ENCODE data around the gene FUT8.
"Not testable (repeated sequence)": the region's sequence is repeated elsewhere in the genome, so short reads cannot be mapped to it uniquely, and the experiment has no call there.

The FUT8 gene

GRCh38 chr14:65620195-65620594 lies 207.7 kb downstream of the FUT8 start:
- Histone ChIP-seq H3K9me3 (ENCODE audit: control insufficient read depth in 2 of 2, low read length in 2 of 2) (no peaks in the 10 kb centered on the region), H3K27ac (ENCODE audit: low read length) (no peak overlapping the region), H3K27me3 (ENCODE audit: control insufficient read depth in 1 of 2, insufficient read depth in 2 of 2, low read length in 2 of 2) (no peaks in the 10 kb centered on the region), H3K4me3 (ENCODE audit: low read length in 2 of 2) (no peak overlapping the region), H3K4me1 (ENCODE audit: control insufficient read depth, insufficient read depth, low read length) (no peaks in the 10 kb centered on the region), H3K9ac (ENCODE audit: low read length in 2 of 2) (no peak overlapping the region), H3K36me3 (ENCODE audit: control insufficient read depth in 2 of 2, insufficient read depth in 2 of 2, low read length in 2 of 2) (no peaks in the 10 kb centered on the region)

GRCh38 chr14:65622703-65623102 lies 210.2 kb downstream of the FUT8 start:
- H3K4me3 ChIP-seq (ENCODE audit: low read length in 2 of 2): no peak overlapping the region
- no peak overlapping the region for H3K9ac ChIP-seq (ENCODE audit: low read length in 2 of 2)
- no peak overlapping the region for H3K27ac ChIP-seq (ENCODE audit: low read length)
- no peaks in the 10 kb centered on the region for H3K4me1 ChIP-seq (ENCODE audit: control insufficient read depth, insufficient read depth, low read length)
- no peaks in the 10 kb centered on the region for H3K36me3 ChIP-seq (ENCODE audit: control insufficient read depth in 2 of 2, insufficient read depth in 2 of 2, low read length in 2 of 2)
- no peaks in the 10 kb centered on the region for H3K9me3 ChIP-seq (ENCODE audit: control insufficient read depth in 2 of 2, low read length in 2 of 2)
- H3K27me3 ChIP-seq (ENCODE audit: control insufficient read depth in 1 of 2, insufficient read depth in 2 of 2, low read length in 2 of 2): no peaks in the 10 kb centered on the region

- no peak overlapping the region for H3K27ac ChIP-seq (ENCODE audit: low read length)
- no peaks in the 10 kb centered on the region for H3K9me3 ChIP-seq (ENCODE audit: control insufficient read depth in 2 of 2, low read length in 2 of 2)
Measured at GRCh38 chr14:65623759-65624158, 211.2 kb downstream of the FUT8 start.

GRCh38 chr14:65627315-65627714 lies 214.8 kb downstream of the FUT8 start:
- Histone ChIP-seq H3K27me3 (ENCODE audit: control insufficient read depth in 1 of 2, insufficient read depth in 2 of 2, low read length in 2 of 2) (no peaks in the 10 kb centered on the region), H3K27ac (ENCODE audit: low read length) (no peak overlapping the region), H3K36me3 (ENCODE audit: control insufficient read depth in 2 of 2, insufficient read depth in 2 of 2, low read length in 2 of 2) (peaks cover 0 to 8% of the 10 kb centered on the region in 2 donors), H3K9me3 (ENCODE audit: control insufficient read depth in 2 of 2, low read length in 2 of 2) (no peaks in the 10 kb centered on the region), H3K9ac (ENCODE audit: low read length in 2 of 2) (no peak overlapping the region), H3K4me1 (ENCODE audit: control insufficient read depth, insufficient read depth, low read length) (no peaks in the 10 kb centered on the region), H3K4me3 (ENCODE audit: low read length in 2 of 2) (no peak overlapping the region)

More at GRCh38 chr14:65623759-65624158, 211.2 kb downstream of the FUT8 start:
- H3K4me1 ChIP-seq (ENCODE audit: control insufficient read depth, insufficient read depth, low read length): no peaks in the 10 kb centered on the region
- H3K27me3 ChIP-seq (ENCODE audit: control insufficient read depth in 1 of 2, insufficient read depth in 2 of 2, low read length in 2 of 2): no peaks in the 10 kb centered on the region
- no peak overlapping the region for H3K9ac ChIP-seq (ENCODE audit: low read length in 2 of 2)
- no peaks in the 10 kb centered on the region for H3K36me3 ChIP-seq (ENCODE audit: control insufficient read depth in 2 of 2, insufficient read depth in 2 of 2, low read length in 2 of 2)
- H3K4me3 ChIP-seq (ENCODE audit: low read length in 2 of 2): no peak overlapping the region

GRCh38 chr14:65628664-65629063 lies 216.1 kb downstream of the FUT8 start:
- H3K4me1 ChIP-seq (ENCODE audit: control insufficient read depth, insufficient read depth, low read length): no peaks in the 10 kb centered on the region
- no peak overlapping the region for H3K27ac ChIP-seq (ENCODE audit: low read length)
- H3K9me3 ChIP-seq (ENCODE audit: control insufficient read depth in 2 of 2, low read length in 2 of 2): no peaks in the 10 kb centered on the region
- H3K36me3 ChIP-seq (ENCODE audit: control insufficient read depth in 2 of 2, insufficient read depth in 2 of 2, low read length in 2 of 2): peaks cover 0 to 8% of the 10 kb centered on the region in 2 donors
- no peak overlapping the region for H3K4me3 ChIP-seq (ENCODE audit: low read length in 2 of 2)
- no peak overlapping the region for H3K9ac ChIP-seq (ENCODE audit: low read length in 2 of 2)
- no peaks in the 10 kb centered on the region for H3K27me3 ChIP-seq (ENCODE audit: control insufficient read depth in 1 of 2, insufficient read depth in 2 of 2, low read length in 2 of 2)

GRCh38 chr14:65631040-65631439 lies 218.5 kb downstream of the FUT8 start:
- H3K4me1 ChIP-seq (ENCODE audit: control insufficient read depth, insufficient read depth, low read length): no peaks in the 10 kb centered on the region
- H3K4me3 ChIP-seq (ENCODE audit: low read length in 2 of 2): no peak overlapping the region

GRCh38 chr14:65632487-65632886 lies 220.0 kb downstream of the FUT8 start:
- Histone ChIP-seq H3K27me3 (ENCODE audit: control insufficient read depth in 1 of 2, insufficient read depth in 2 of 2, low read length in 2 of 2) (no peaks in the 10 kb centered on the region), H3K4me1 (ENCODE audit: control insufficient read depth, insufficient read depth, low read length) (no peaks in the 10 kb centered on the region), H3K9me3 (ENCODE audit: control insufficient read depth in 2 of 2, low read length in 2 of 2) (peaks cover 0 to 3% of the 10 kb centered on the region in 2 donors), H3K36me3 (ENCODE audit: control insufficient read depth in 2 of 2, insufficient read depth in 2 of 2, low read length in 2 of 2) (peaks cover 0 to 8% of the 10 kb centered on the region in 2 donors), H3K27ac (ENCODE audit: low read length) (no peak overlapping the region), H3K4me3 (ENCODE audit: low read length in 2 of 2) (no peak overlapping the region), H3K9ac (ENCODE audit: low read length in 2 of 2) (no peak overlapping the region)

More at GRCh38 chr14:65631040-65631439, 218.5 kb downstream of the FUT8 start:
- H3K36me3 ChIP-seq (ENCODE audit: control insufficient read depth in 2 of 2, insufficient read depth in 2 of 2, low read length in 2 of 2): peaks cover 0 to 8% of the 10 kb centered on the region in 2 donors
- no peak overlapping the region for H3K9ac ChIP-seq (ENCODE audit: low read length in 2 of 2)
- H3K27me3 ChIP-seq (ENCODE audit: control insufficient read depth in 1 of 2, insufficient read depth in 2 of 2, low read length in 2 of 2): no peaks in the 10 kb centered on the region
- peaks cover 0 to 3% of the 10 kb centered on the region in 2 donors for H3K9me3 ChIP-seq (ENCODE audit: control insufficient read depth in 2 of 2, low read length in 2 of 2)
- no peak overlapping the region for H3K27ac ChIP-seq (ENCODE audit: low read length)

- not testable (repeated sequence) for H3K36me3 ChIP-seq (ENCODE audit: control insufficient read depth in 2 of 2, insufficient read depth in 2 of 2, low read length in 2 of 2); H3K4me1 ChIP-seq (ENCODE audit: control insufficient read depth, insufficient read depth, low read length); H3K4me3 ChIP-seq (ENCODE audit: low read length in 2 of 2); H3K9ac ChIP-seq (ENCODE audit: low read length in 2 of 2); H3K27ac ChIP-seq (ENCODE audit: low read length); H3K9me3 ChIP-seq (ENCODE audit: control insufficient read depth in 2 of 2, low read length in 2 of 2); H3K27me3 ChIP-seq (ENCODE audit: control insufficient read depth in 1 of 2, insufficient read depth in 2 of 2, low read length in 2 of 2)
Measured at GRCh38 chr14:65633666-65634065, 221.1 kb downstream of the FUT8 start.

- H3K9ac ChIP-seq (ENCODE audit: low read length in 2 of 2): no peak overlapping the region
- H3K27me3 ChIP-seq (ENCODE audit: control insufficient read depth in 1 of 2, insufficient read depth in 2 of 2, low read length in 2 of 2): no peaks in the 10 kb centered on the region
- no peak overlapping the region for H3K27ac ChIP-seq (ENCODE audit: low read length)
- no peaks in the 10 kb centered on the region for H3K36me3 ChIP-seq (ENCODE audit: control insufficient read depth in 2 of 2, insufficient read depth in 2 of 2, low read length in 2 of 2)
- H3K4me1 ChIP-seq (ENCODE audit: control insufficient read depth, insufficient read depth, low read length): no peaks in the 10 kb centered on the region
- no peak overlapping the region for H3K4me3 ChIP-seq (ENCODE audit: low read length in 2 of 2)
- peaks cover 0 to 3% of the 10 kb centered on the region in 2 donors for H3K9me3 ChIP-seq (ENCODE audit: control insufficient read depth in 2 of 2, low read length in 2 of 2)
Measured at GRCh38 chr14:65637780-65638179, 225.2 kb downstream of the FUT8 start.

- no peak overlapping the region for H3K9ac ChIP-seq (ENCODE audit: low read length in 2 of 2)
- H3K36me3 ChIP-seq (ENCODE audit: control insufficient read depth in 2 of 2, insufficient read depth in 2 of 2, low read length in 2 of 2): no peaks in the 10 kb centered on the region
- peaks cover 0 to 3% of the 10 kb centered on the region in 2 donors for H3K9me3 ChIP-seq (ENCODE audit: control insufficient read depth in 2 of 2, low read length in 2 of 2)
- H3K4me1 ChIP-seq (ENCODE audit: control insufficient read depth, insufficient read depth, low read length): no peaks in the 10 kb centered on the region
- H3K27me3 ChIP-seq (ENCODE audit: control insufficient read depth in 1 of 2, insufficient read depth in 2 of 2, low read length in 2 of 2): no peaks in the 10 kb centered on the region
- no peak overlapping the region for H3K27ac ChIP-seq (ENCODE audit: low read length)
- no peak overlapping the region for H3K4me3 ChIP-seq (ENCODE audit: low read length in 2 of 2)
Measured at GRCh38 chr14:65639216-65639615, 226.7 kb downstream of the FUT8 start.

- H3K36me3 ChIP-seq (ENCODE audit: control insufficient read depth in 2 of 2, insufficient read depth in 2 of 2, low read length in 2 of 2): peaks cover 0 to 2% of the 10 kb centered on the region in 2 donors
- H3K27me3 ChIP-seq (ENCODE audit: control insufficient read depth in 1 of 2, insufficient read depth in 2 of 2, low read length in 2 of 2): no peaks in the 10 kb centered on the region
- H3K4me1 ChIP-seq (ENCODE audit: control insufficient read depth, insufficient read depth, low read length): no peaks in the 10 kb centered on the region
- H3K9me3 ChIP-seq (ENCODE audit: control insufficient read depth in 2 of 2, low read length in 2 of 2): no peaks in the 10 kb centered on the region
- no peak overlapping the region for H3K4me3 ChIP-seq (ENCODE audit: low read length in 2 of 2)
- H3K27ac ChIP-seq (ENCODE audit: low read length): no peak overlapping the region
- H3K9ac ChIP-seq (ENCODE audit: low read length in 2 of 2): no peak overlapping the region
Measured at GRCh38 chr14:65650826-65651225, 238.3 kb downstream of the FUT8 start.
